GM23338 (cell line): ENCODE data around the gene TRPM7. TPM values are rescaled to one million over a fixed set of nuclear protein-coding genes. Genes with fewer than 3 reads are reported as not detected.

Experiments used
- ATAC-seq: fragments of 200-7000 bp; cut with Tn5 transposase; 3 replicates; pipeline ENCODE4 v1.9.1; 2020
- DNase-seq: peaks from one replicate; pipeline ENCODE4 v3.0.0-alpha.2; 2015; ENCODE audit warnings: low spot score
- H2AFZ ChIP-seq: fragments of 200-600 bp; sonication (generic); 2 replicates; pipeline ENCODE4 v1.8.0; 2016; ENCODE audit warnings: antibody characterized with exemption, mild to moderate bottlenecking, moderate library complexity
- H3F3A ChIP-seq: fragments of 200-600 bp; sonication (generic); replicated peaks from 2 replicates; pipeline ENCODE4 v1.8.0; 2017; ENCODE audit warnings: antibody characterized with exemption, mixed run types, low read depth
- H3K27ac ChIP-seq: fragments of 200-600 bp; sonication (generic); 2 replicates; pipeline ENCODE4 v1.6.1; 2016; ENCODE audit warnings: low read depth
- H3K27me3 ChIP-seq: fragments of 200-600 bp; sonication (generic); 2 replicates; pipeline ENCODE4 v1.8.0; 2016; ENCODE audit warnings: mild to moderate bottlenecking, mixed run types, moderate library complexity; ENCODE audit not compliant: insufficient read depth
- H3K36me3 ChIP-seq: fragments of 200-600 bp; sonication (generic); 2 replicates; pipeline ENCODE4 v1.8.0; 2016; ENCODE audit warnings: mild to moderate bottlenecking; ENCODE audit not compliant: insufficient read depth
- H3K4me1 ChIP-seq: fragments of 200-600 bp; sonication (generic); 2 replicates; pipeline ENCODE4 v1.8.0; 2016; ENCODE audit warnings: mild to moderate bottlenecking, moderate library complexity; ENCODE audit not compliant: insufficient read depth
- H3K4me2 ChIP-seq: fragments of 200-600 bp; sonication (generic); 2 replicates; pipeline ENCODE4 v1.7.1; 2017; ENCODE audit warnings: mixed run types
- H3K4me3 ChIP-seq: fragments of 200-600 bp; sonication (generic); 2 replicates; pipeline ENCODE4 v1.6.1; 2016; ENCODE audit warnings: mixed run types
- H3K79me2 ChIP-seq: fragments of 200-600 bp; sonication (generic); replicated peaks from 2 replicates; pipeline ENCODE4 v1.8.0; 2017; ENCODE audit warnings: mild to moderate bottlenecking; ENCODE audit not compliant: insufficient read depth
- H3K9me2 ChIP-seq: fragments of 200-600 bp; sonication (generic); 2 replicates; pipeline ENCODE4 v1.8.0; 2017; ENCODE audit not compliant: insufficient read depth
- H4K20me1 ChIP-seq: fragments of 200-600 bp; sonication (generic); replicated peaks from 2 replicates; pipeline ENCODE4 v1.8.0; 2017; ENCODE audit warnings: mild to moderate bottlenecking; ENCODE audit not compliant: insufficient read depth
- H3K27ac Mint-ChIP-seq: 2 replicates; pipeline ENCODE4 v1.8.0; 2020; ENCODE audit warnings: inconsistent platforms, mild to moderate bottlenecking, moderate library complexity, mixed read lengths
- H3K27me3 Mint-ChIP-seq: 3 replicates; pipeline ENCODE4 v1.8.0; 2022; ENCODE audit warnings: low read depth, mild to moderate bottlenecking, moderate library complexity, mixed read lengths, inconsistent platforms; ENCODE audit not compliant: insufficient read depth, poor library complexity
- H3K36me3 Mint-ChIP-seq: 3 replicates; pipeline ENCODE4 v1.8.0; 2021; ENCODE audit warnings: low read depth, mild to moderate bottlenecking, inconsistent platforms, moderate library complexity, mixed read lengths
- H3K4me1 Mint-ChIP-seq: 3 replicates; pipeline ENCODE4 v1.8.0; 2020; ENCODE audit warnings: mild to moderate bottlenecking, inconsistent platforms, mixed read lengths
- H3K4me3 Mint-ChIP-seq: 3 replicates; pipeline ENCODE4 v1.8.0; 2021; ENCODE audit warnings: moderate library complexity, mild to moderate bottlenecking, inconsistent platforms, mixed read lengths
- H3K9me3 Mint-ChIP-seq: 3 replicates; pipeline ENCODE4 v1.8.0; 2020; ENCODE audit warnings: moderate library complexity, mild to moderate bottlenecking, inconsistent platforms, mixed read lengths
- POLR2AphosphoS5 ChIP-seq: IDR thresholded peaks from 2 replicates; pipeline ENCODE4 v1.6.1; 2016; ENCODE audit warnings: antibody characterized with exemption, low read depth
- polyA plus RNA-seq: library from polyadenylated mRNA; unstranded; fragments of >200 nt; fragmentation: Nextera tagmentation; extraction: Ambion mirVana; gene quantifications from 2 replicates; pipeline ENCODE4 v1.2.1, GENCODE V29; 2016
- total RNA-seq: library from RNA; depleted of rRNA; stranded (reverse); fragments of >200 nt; shearing (Covaris generic); gene quantifications from 2 replicates; pipeline ENCODE4 v1.2.3, GENCODE V29; 2014
- TF ChIP-seq, protein P1 (sequence below): fragments of 250-450 bp; sonication (Bioruptor Pico); IDR thresholded peaks from 2 replicates; pipeline ENCODE4 v1.5.0; 2020; ENCODE audit warnings: mild to moderate bottlenecking, moderate library complexity
- TF ChIP-seq, protein P2 (sequence below): IDR thresholded peaks from one replicate; pipeline ENCODE4 v1.6.1; 2018; ENCODE audit warnings: antibody characterized with exemption; ENCODE audit not compliant: unreplicated experiment

Gene TRPM7
- total and polyA plus RNA-seq, 2 experiments from 2014 or later = 8.3 to 41.0 TPM

DNA sequence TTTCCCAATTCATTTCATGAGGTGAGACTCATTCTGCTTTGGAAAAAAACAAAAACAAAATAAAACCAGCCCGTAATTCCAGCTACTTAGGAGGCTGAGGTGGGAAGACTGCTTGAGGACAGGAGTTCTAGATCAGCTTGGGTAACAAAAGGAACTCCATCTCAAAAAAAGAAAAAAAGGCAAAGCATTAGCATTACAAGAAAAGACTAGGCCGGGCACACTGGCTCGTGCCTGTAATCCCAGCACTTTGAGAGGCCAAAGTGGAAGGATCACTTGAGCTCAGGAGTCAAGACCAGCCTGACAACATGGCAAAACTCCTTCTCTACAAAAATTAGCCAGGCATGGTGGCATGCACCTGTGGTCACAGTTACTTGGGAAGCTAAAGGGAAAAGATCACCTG, 33.9 kb downstream of the TRPM7 start:
- Mint-ChIP-seq H3K36me3 (peaks cover 69% of the 10 kb centered on the region), H3K4me1 (peaks cover 7% of the 10 kb centered on the region; the same call in 2 of the 3 replicates), H3K27ac (peak overlapping the region; percentile 55; the same call in 1 of the 2 replicates), H3K4me3 (no peak overlapping the region), H3K27me3 (peaks cover 6% of the 10 kb centered on the region), H3K9me3 (no peaks in the 10 kb centered on the region)
- no peaks in the 10 kb centered on the region; the same call in 1 of the 2 replicates for H3K4me1 ChIP-seq
- H3K4me3 ChIP-seq = no peak overlapping the region
- H4K20me1 ChIP-seq = peaks cover 5% of the 10 kb centered on the region; the same call in 1 of the 2 replicates
- H3K9me2 ChIP-seq = no peaks in the 10 kb centered on the region
- no peaks in the 10 kb centered on the region for H3K27me3 ChIP-seq
- H3K4me2 ChIP-seq = no peak overlapping the region
- ATAC-seq = peak; percentile 83
- no peak overlapping the region for H2AFZ ChIP-seq
- H3K79me2 ChIP-seq = peaks cover 8% of the 10 kb centered on the region
- no peaks in the 10 kb centered on the region for H3F3A ChIP-seq
- peak; percentile 53 for DNase-seq
- no peak overlapping the region for H3K27ac ChIP-seq
- TF ChIP-seq, protein P1, sequence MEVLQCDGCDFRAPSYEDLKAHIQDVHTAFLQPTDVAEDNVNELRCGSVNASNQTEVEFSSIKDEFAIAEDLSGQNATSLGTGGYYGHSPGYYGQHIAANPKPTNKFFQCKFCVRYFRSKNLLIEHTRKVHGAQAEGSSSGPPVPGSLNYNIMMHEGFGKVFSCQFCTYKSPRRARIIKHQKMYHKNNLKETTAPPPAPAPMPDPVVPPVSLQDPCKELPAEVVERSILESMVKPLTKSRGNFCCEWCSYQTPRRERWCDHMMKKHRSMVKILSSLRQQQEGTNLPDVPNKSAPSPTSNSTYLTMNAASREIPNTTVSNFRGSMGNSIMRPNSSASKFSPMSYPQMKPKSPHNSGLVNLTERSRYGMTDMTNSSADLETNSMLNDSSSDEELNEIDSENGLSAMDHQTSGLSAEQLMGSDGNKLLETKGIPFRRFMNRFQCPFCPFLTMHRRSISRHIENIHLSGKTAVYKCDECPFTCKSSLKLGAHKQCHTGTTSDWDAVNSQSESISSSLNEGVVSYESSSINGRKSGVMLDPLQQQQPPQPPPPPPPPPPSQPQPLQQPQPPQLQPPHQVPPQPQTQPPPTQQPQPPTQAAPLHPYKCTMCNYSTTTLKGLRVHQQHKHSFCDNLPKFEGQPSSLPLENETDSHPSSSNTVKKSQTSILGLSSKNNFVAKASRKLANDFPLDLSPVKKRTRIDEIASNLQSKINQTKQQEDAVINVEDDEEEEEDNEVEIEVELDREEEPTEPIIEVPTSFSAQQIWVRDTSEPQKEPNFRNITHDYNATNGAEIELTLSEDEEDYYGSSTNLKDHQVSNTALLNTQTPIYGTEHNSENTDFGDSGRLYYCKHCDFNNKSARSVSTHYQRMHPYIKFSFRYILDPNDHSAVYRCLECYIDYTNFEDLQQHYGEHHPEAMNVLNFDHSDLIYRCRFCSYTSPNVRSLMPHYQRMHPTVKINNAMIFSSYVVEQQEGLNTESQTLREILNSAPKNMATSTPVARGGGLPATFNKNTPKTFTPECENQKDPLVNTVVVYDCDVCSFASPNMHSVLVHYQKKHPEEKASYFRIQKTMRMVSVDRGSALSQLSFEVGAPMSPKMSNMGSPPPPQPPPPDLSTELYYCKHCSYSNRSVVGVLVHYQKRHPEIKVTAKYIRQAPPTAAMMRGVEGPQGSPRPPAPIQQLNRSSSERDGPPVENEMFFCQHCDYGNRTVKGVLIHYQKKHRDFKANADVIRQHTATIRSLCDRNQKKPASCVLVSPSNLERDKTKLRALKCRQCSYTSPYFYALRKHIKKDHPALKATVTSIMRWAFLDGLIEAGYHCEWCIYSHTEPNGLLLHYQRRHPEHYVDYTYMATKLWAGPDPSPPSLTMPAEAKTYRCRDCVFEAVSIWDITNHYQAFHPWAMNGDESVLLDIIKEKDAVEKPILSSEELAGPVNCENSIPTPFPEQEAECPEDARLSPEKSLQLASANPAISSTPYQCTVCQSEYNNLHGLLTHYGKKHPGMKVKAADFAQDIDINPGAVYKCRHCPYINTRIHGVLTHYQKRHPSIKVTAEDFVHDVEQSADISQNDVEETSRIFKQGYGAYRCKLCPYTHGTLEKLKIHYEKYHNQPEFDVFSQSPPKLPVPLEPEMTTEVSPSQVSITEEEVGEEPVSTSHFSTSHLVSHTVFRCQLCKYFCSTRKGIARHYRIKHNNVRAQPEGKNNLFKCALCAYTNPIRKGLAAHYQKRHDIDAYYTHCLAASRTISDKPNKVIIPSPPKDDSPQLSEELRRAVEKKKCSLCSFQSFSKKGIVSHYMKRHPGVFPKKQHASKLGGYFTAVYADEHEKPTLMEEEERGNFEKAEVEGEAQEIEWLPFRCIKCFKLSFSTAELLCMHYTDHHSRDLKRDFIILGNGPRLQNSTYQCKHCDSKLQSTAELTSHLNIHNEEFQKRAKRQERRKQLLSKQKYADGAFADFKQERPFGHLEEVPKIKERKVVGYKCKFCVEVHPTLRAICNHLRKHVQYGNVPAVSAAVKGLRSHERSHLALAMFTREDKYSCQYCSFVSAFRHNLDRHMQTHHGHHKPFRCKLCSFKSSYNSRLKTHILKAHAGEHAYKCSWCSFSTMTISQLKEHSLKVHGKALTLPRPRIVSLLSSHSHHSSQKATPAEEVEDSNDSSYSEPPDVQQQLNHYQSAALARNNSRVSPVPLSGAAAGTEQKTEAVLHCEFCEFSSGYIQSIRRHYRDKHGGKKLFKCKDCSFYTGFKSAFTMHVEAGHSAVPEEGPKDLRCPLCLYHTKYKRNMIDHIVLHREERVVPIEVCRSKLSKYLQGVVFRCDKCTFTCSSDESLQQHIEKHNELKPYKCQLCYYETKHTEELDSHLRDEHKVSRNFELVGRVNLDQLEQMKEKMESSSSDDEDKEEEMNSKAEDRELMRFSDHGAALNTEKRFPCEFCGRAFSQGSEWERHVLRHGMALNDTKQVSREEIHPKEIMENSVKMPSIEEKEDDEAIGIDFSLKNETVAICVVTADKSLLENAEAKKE (CRISPR knock-in tag) = no peak
- TF ChIP-seq POLR2AphosphoS5 = no peak
- TF ChIP-seq, protein P2, sequence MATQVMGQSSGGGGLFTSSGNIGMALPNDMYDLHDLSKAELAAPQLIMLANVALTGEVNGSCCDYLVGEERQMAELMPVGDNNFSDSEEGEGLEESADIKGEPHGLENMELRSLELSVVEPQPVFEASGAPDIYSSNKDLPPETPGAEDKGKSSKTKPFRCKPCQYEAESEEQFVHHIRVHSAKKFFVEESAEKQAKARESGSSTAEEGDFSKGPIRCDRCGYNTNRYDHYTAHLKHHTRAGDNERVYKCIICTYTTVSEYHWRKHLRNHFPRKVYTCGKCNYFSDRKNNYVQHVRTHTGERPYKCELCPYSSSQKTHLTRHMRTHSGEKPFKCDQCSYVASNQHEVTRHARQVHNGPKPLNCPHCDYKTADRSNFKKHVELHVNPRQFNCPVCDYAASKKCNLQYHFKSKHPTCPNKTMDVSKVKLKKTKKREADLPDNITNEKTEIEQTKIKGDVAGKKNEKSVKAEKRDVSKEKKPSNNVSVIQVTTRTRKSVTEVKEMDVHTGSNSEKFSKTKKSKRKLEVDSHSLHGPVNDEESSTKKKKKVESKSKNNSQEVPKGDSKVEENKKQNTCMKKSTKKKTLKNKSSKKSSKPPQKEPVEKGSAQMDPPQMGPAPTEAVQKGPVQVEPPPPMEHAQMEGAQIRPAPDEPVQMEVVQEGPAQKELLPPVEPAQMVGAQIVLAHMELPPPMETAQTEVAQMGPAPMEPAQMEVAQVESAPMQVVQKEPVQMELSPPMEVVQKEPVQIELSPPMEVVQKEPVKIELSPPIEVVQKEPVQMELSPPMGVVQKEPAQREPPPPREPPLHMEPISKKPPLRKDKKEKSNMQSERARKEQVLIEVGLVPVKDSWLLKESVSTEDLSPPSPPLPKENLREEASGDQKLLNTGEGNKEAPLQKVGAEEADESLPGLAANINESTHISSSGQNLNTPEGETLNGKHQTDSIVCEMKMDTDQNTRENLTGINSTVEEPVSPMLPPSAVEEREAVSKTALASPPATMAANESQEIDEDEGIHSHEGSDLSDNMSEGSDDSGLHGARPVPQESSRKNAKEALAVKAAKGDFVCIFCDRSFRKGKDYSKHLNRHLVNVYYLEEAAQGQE = no peak
- H3K36me3 ChIP-seq = peaks cover 17% of the 10 kb centered on the region; the same call in 1 of the 2 replicates
